ENCODE measurements around the gene CAPZA1. TPM values are rescaled to one million over a fixed set of nuclear protein-coding genes. Genes with fewer than 3 reads are reported as not detected.

CAPZA1 gene
- polyA plus RNA-seq, 1 of the 3 experiments (the other 2 are of a cell fraction): 50.8 TPM

- TF ChIP-seq NFIC (IDR thresholded peaks at IDR 0.05; ENCODE audit: borderline replicate concordance) (peak; percentile 45; the same call in 1 of the 2 replicates), FOXM1 (IDR thresholded peaks at IDR 0.05; ENCODE audit: low read depth) (no peak), REST (IDR thresholded peaks at IDR 0.05; ENCODE audit: low read depth, low read length) (no peak), POLR2AphosphoS5 (IDR thresholded peaks at IDR 0.05; ENCODE audit: low read depth, low read length) (peak; percentile 69; the same call in 1 of the 2 replicates), FOXJ3 (CRISPR knock-in tag; IDR thresholded peaks at IDR 0.05) (no peak), MEF2A (IDR thresholded peaks at IDR 0.05; ENCODE audit: borderline replicate concordance, low read depth) (no peak), RFX5 (IDR thresholded peaks at IDR 0.05; ENCODE audit: low read length) (no peak), FOSL2 (IDR thresholded peaks at IDR 0.05; ENCODE audit: borderline replicate concordance, low read depth) (peak; percentile 65; the same call in 1 of the 2 replicates)
These were observed 85.4 kb downstream of the CAPZA1 start (continued) for GRCh38 chr1:112704934-112705627.

- H2AFZ ChIP-seq (ENCODE audit: low read depth): peak within 1 kb of the TSS; percentile 89
- peak within 1 kb of the TSS; percentile 93 to 94 for H3K4me3 ChIP-seq (ENCODE audit: low read depth in 2 of 2, low read length in 1 of 2)
- peak within 1 kb of the TSS; percentile 98 for H3K9ac ChIP-seq
- 2% methylated on average over 7 of the region's 61 CpGs for WGBS (ENCODE audit: low lambda C conversion rate)
- H3K9me2 ChIP-seq: no peaks in the 10 kb centered on the region
- peak within 1 kb of the TSS; percentile 96 for H3K4me2 ChIP-seq
- H3K79me2 ChIP-seq (ENCODE audit: insufficient read depth): peaks cover 43% of the 10 kb centered on the region
- TF ChIP-seq REST (IDR thresholded peaks at IDR 0.05; ENCODE audit: low read depth, low read length) (0 out of 2 replicates have a peak, but pooled peaks have one; percentile 30), TAF1 (IDR thresholded peaks at IDR 0.05; ENCODE audit: borderline replicate concordance, low read depth, low read length) (peak; percentile 79), NFIC (IDR thresholded peaks at IDR 0.05; ENCODE audit: borderline replicate concordance) (no peak), POLR2AphosphoS5 (IDR thresholded peaks at IDR 0.05; ENCODE audit: low read depth, low read length) (peak; percentile 79)
- H3K9me3 ChIP-seq: no peaks in the 10 kb centered on the region
- POLR2A ChIA-PET: interaction anchor here (1.0 kb wide), 1 partner anchor 32 kb away, joined by 4 read pairs; the partner anchor contains the start of gene MOV10
- no peaks in the 10 kb centered on the region for H3K27me3 ChIP-seq (ENCODE audit: insufficient read depth)
- peaks cover 14 to 39% of the 10 kb centered on the region in 2 experiments; a peak in 3 of 4 replicates for H3K4me1 ChIP-seq (ENCODE audit: control insufficient read depth in 1 of 2, insufficient read depth in 2 of 2, low read depth in 1 of 2, low read length in 1 of 2)
- peak; percentile 95 for DNase-seq
- H3F3A ChIP-seq (replicated peaks; ENCODE audit: insufficient read depth): peaks cover 24% of the 10 kb centered on the region
- peaks cover 11% of the 10 kb centered on the region for H4K20me1 ChIP-seq (ENCODE audit: insufficient read depth)
- CTCF ChIA-PET: interaction anchor here (0.6 to 6.2 kb wide), 8 partner anchors 10 to 316 kb away, joined by 3 to 51 read pairs (median 18); partner anchors contain the start of gene PPM1J
- H3K36me3 ChIP-seq (replicated peaks in 1 of 2; ENCODE audit: control insufficient read depth in 1 of 2, insufficient read depth in 2 of 2, low read length in 1 of 2): peaks cover 17 to 21% of the 10 kb centered on the region in 2 experiments
- H3K27ac ChIP-seq (ENCODE audit: low read depth in 2 of 2, low read length in 1 of 2): peak within 1 kb of the TSS; percentile 77 to 87
These were observed 87.0 kb downstream of the CAPZA1 start, which contains the start of gene RHOC for GRCh38 chr1:112706505-112707220. Gene RHOC (minus strand): TSS chr1:112707127. CDS start chr1:112703799, 3,328 bp downstream.

All from SK-N-SH (cell line).